Dermis microvascular lymphatic vessel endothelial cell (primary cell): ENCODE results near the gene HOXA2. TPM values are rescaled to one million over a fixed set of nuclear protein-coding genes. Genes with fewer than 3 reads are reported as not detected.
A peak's percentile ranks its signal among the peaks of the same experiment; 100 is the strongest.

Experiments
- DNase-seq, 2 donors: peaks; one replicate each; pipeline versions ENCODE4 v3.0.0 to v3.0.0-alpha.2; 2010; ENCODE audit warnings: low read depth in 2 of 2
- total RNA-seq: library from RNA; depleted of rRNA; stranded (reverse); fragments of >200 nt; gene quantifications from 2 replicates; pipeline ENCODE4 v1.2.1, GENCODE V29; 2014

The HOXA2 gene
- total RNA-seq: 0.25 and 0.39 TPM in 2 replicates

- DNase-seq: peak in 1 of 2 donors; percentile 71
These were observed at the start of gene HOXA2 for GRCh38 chr7:27102581-27103442. Gene HOXA2, minus strand, starts transcription at chr7:27102683. Its CDS starts 183 bp downstream, at chr7:27102500.

- DNase-seq: peak in 1 of 2 donors; percentile 11
These were observed 49.0 kb upstream of the HOXA2 start for GRCh38 chr7:27151341-27151930.

- peak; percentile 68 to 91 for DNase-seq
These were observed 48.3 kb upstream of the HOXA2 start for GRCh38 chr7:27150568-27151340.

GRCh38 chr7:27149842-27150567 is 47.5 kb upstream of the HOXA2 start:
- peak in 1 of 2 donors; percentile 26 for DNase-seq

- DNase-seq: peak in 1 of 2 donors; percentile 53
These were observed 46.5 kb upstream of the HOXA2 start for GRCh38 chr7:27148756-27149641.

- DNase-seq: peak in 1 of 2 donors; percentile 45
These were observed 45.7 kb upstream of the HOXA2 start for GRCh38 chr7:27148031-27148755.

- DNase-seq: peak in 1 of 2 donors; percentile 62
These were observed 44.9 kb upstream of the HOXA2 start, which contains the start of gene HOXA6 for GRCh38 chr7:27147199-27148030. Gene HOXA6, minus strand, starts transcription at chr7:27147774. Its CDS starts 25 bp downstream, at chr7:27147749.

- no peak for DNase-seq
These were observed 44.2 kb upstream of the HOXA2 start for GRCh38 chr7:27146491-27147198.

GRCh38 chr7:27145914-27146412 is 43.5 kb upstream of the HOXA2 start:
- no peak for DNase-seq

- no peak for DNase-seq
These were observed 42.9 kb upstream of the HOXA2 start for GRCh38 chr7:27145165-27145913.

GRCh38 chr7:27144781-27145164 is 42.3 kb upstream of the HOXA2 start:
- DNase-seq: no peak

- no peak for DNase-seq
These were observed 41.7 kb upstream of the HOXA2 start for GRCh38 chr7:27143950-27144780.

- peak; percentile 80 to 87 for DNase-seq
These were observed 40.8 kb upstream of the HOXA2 start, which contains the start of gene HOXA5 for GRCh38 chr7:27143023-27143949. Gene HOXA5, minus strand, starts transcription at chr7:27143681. Its CDS starts 74 bp downstream, at chr7:27143607.

GRCh38 chr7:27142580-27143022 is 40.1 kb upstream of the HOXA2 start:
- DNase-seq: peak in 1 of 2 donors; percentile 12
